ENCODE data around the gene ACKR1. TPM values are rescaled to one million over a fixed set of nuclear protein-coding genes. Genes with fewer than 3 reads are reported as not detected.

Gene ACKR1
- 8.1 TPM for total RNA-seq
- long read RNA-seq, transcript ACKR1-202 (2 exons, 2,008 nt), result major isoform, 11 of 12 reads
- long read RNA-seq, partial matches to known transcripts, result 0 of 12 reads
- long read RNA-seq, other reads (novel, unspliced or antisense), result 1 of 12 reads

- intact Hi-C loops (cut with DNase I), result no loop called here
- DNase-seq (no peak), ATAC-seq (ENCODE audit: poor library complexity) (no peak)
Observed at GRCh38 chr1:159204161-159205141, at the start of gene ACKR1. TSS of gene ACKR1 (plus strand) at chr1:159204875. CDS start at chr1:159204960, 85 bp downstream.

GRCh38 chr1:159161001-159161718 is 43.5 kb upstream of the ACKR1 start:
- intact Hi-C loops (cut with DNase I), result no loop called here
- peak; percentile 67 for DNase-seq
- ATAC-seq (ENCODE audit: poor library complexity), result peak; percentile 99

DNA sequence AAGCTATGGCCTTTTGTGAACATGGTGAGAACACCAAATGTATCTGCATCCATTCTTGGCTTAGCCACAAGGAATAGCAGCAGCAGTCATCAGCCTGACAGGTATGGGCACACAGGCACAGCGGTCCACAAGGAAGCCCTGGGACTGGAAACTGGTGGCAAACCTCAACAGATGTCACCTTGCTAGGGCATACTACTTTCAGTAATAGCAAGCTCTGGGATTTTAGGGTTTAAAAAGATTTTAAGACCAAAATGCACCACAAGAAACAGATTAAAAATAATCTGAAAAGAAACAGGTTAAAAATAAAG is 43.0 kb upstream of the ACKR1 start:
- ATAC-seq (ENCODE audit: poor library complexity) (no peak), DNase-seq (no peak)
- intact Hi-C loops (cut with DNase I), result loop anchor here (2.0 kb wide), 1 partner anchor 51 kb away; no protein-coding TSS in a partner anchor

DNA sequence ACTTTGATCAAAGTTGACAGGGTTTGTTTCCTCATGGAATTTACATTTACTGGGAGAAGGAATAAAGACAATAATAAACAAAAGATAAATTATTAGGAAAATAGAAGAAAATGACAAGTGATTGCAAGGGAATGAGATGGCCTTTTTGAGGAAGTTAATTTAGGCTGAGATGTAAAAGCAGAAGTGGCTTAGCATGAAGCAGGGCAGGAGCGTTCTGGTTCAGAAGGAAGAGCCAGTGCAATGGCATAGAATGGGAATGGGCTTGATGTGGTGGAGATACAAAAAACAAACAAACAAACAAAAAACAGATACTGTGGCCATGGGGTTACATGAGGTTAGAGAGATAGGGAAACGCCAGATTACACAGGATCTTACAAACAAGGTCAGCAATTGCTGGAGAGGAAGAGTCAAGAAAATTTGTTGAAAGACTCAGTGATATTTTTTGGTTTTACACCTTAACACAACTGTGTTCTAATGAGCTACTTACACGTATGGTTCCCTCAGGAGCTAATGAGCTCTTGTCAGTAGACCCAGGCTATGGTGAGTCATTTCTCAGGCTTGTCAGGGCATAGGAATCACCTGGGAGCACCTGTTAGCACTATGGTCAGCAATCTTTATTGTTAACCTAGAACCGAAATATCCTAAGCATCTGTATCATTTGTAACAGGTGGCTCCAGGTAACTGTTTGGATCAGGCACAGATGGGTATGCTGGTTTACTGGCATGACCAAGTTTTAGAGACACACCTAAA is 42.0 kb upstream of the ACKR1 start:
- no peak for DNase-seq
- ATAC-seq (ENCODE audit: poor library complexity), result no peak
- intact Hi-C loops (cut with DNase I), result loop anchor here (2.0 kb wide), 1 partner anchor 50 kb away; no protein-coding TSS in a partner anchor

DNA sequence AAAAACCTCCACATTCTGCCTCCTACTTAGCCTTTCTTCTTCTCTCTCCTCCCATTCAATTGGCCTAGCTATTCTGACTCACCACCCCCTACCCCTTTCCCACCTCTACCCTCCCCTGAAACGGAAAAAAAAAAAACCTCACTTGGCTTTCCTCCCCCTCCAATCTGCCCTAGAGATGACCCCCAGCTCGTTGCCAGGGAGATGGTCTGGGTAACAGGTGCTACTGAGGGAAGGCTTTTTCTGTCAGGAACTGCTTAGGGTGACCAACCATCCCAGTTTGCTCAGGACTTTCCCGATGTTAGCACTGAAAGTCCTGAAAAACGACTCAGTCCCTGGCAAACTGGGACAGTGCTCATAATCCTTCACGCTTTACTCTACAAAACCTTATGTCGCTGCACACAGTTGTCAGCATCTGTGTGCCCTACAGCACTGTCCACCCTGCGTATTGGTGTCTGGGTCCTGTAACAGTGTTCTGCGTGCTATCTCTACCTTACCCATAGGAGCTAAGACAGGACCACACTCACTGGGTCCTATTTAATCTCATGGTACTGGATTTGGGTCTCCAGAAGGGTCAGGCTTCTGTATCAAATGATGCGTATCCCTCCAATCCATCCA is 41.0 kb upstream of the ACKR1 start:
- intact Hi-C loops (cut with DNase I), result loop anchor here (2.0 kb wide), 1 partner anchor 49 kb away; no protein-coding TSS in a partner anchor
- no peak for ATAC-seq (ENCODE audit: poor library complexity)
- no peak for DNase-seq

DNA sequence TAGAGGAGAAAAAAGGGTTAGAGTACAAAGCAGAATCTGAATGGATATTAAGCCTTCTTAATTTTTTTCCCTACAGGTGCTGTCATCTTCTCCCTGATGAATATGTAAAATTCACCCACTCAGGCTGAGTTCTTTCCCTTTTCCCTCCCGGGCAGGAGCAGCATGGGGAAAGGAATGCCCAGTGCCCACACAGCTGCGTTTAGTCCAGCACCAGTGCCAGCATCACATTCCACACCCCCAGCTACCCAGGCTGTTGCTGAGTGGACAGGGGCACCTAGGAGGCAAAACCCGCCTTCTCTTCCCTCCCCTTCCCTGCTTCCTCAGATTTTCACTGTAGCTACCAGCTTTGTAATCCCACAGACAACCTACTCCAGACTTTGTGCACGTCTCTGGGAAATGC is 36.6 kb upstream of the ACKR1 start:
- DNase-seq, result no peak
- no peak for ATAC-seq (ENCODE audit: poor library complexity)
- intact Hi-C loops (cut with DNase I), result no loop called here

GRCh38 chr1:159170639-159171038 is 34.0 kb upstream of the ACKR1 start:
- ATAC-seq (ENCODE audit: poor library complexity) (no peak), DNase-seq (no peak)
- intact Hi-C loops (cut with DNase I), result no loop called here

DNA sequence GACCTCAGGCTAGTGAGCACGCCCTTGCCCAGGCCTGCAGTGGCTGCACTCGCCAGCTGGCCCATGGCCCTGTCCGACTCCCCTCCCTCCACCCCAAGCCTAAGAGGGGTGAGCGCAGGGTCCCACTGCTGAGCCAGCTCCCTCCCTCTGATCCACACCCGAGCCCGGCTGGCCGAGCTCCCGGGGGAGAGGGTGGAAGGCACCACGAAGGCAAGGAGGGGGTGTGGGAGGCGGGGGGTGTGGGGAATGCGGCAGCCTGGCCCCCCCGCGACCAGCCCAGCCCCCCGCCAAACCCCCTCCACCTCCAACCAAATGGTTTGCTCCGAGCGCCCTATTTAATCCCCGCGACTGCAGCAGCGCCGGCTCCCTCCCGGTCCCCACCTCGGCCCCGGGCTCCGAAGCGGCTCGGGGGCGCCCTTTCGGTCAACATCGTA is 33.4 kb upstream of the ACKR1 start, which contains the start of gene CADM3:
Gene CADM3, plus strand, starts transcription at position 362 of the 434 bp plus-strand sequence. CDS start 151 bp downstream, outside the sequence.
- peak; percentile 53 for DNase-seq
- intact Hi-C loops (cut with DNase I), result no loop called here
- peak; percentile 57 for ATAC-seq (ENCODE audit: poor library complexity)

DNA sequence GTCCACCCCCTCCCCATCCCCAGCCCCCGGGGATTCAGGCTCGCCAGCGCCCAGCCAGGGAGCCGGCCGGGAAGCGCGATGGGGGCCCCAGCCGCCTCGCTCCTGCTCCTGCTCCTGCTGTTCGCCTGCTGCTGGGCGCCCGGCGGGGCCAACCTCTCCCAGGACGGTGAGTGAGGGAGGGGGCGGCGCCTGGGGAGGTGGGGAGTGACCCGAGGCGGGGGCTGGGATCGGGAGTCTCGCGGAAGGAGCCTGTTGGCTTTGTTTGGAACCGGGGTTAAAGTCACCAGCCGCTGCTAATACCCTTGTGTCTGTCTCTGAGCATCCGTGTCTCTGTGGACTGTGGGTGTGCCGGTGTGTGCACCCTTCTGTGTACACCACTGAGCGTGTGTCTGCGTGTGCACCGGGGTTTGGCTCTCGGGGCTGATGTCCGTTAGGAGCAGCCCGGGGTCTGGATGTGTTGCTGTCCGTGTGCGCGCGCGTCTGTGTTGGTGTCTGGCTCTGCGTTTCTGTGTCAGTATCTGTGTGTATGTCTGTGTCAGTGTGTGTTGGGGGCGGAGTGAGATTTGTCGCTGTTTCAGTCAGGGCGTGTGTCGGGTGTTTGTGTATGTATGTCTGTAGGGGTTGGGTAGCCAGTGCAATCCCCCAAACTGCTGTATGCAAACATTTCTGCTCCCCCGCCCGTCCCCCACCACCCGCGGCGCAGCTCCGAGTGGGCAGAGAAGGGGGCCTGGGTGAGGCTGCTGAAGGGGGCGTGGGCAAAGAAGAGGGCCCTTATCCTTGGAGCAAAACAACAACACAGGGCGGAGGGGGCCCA is 32.8 kb upstream of the ACKR1 start:
- intact Hi-C loops (cut with DNase I), result no loop called here
- peak; percentile 43 for DNase-seq
- ATAC-seq (ENCODE audit: poor library complexity), result peak; percentile 18

DNA sequence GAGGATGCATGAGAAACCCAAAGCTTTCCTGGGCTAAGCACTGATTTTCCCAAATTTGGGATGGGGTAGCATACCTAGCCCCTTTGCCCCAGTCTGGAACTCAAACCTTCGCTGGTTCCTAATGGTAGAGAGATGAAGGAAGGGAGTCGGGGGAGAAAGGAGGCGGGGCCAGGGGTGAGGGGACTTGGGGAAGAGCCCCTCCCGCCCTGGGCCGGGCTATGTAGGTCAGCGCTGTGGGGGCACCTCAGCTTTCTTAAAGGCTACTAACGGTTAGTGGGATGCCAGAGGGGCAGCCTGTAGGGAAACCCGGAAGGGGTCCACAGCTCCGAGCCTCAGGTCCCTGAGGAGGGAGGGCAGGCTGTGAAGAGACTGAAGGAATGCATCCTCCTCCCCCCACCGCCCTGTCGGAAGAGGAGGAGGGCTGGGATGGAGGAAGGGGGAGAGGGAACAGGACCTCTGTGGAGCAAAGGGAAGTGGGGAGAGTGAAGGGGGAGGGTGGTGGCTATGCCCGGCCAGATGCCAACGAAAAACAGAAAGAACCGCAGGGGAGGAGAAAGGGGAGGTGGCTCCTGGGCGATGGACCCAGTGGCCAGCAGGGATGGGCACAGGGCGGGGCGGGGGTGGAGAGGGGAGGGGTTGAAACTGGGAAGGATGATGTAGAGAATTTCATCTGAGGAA is 31.9 kb upstream of the ACKR1 start:
- ATAC-seq (ENCODE audit: poor library complexity) (peak; percentile 58), DNase-seq (peak; percentile 61)
- intact Hi-C loops (cut with DNase I), result no loop called here

DNA sequence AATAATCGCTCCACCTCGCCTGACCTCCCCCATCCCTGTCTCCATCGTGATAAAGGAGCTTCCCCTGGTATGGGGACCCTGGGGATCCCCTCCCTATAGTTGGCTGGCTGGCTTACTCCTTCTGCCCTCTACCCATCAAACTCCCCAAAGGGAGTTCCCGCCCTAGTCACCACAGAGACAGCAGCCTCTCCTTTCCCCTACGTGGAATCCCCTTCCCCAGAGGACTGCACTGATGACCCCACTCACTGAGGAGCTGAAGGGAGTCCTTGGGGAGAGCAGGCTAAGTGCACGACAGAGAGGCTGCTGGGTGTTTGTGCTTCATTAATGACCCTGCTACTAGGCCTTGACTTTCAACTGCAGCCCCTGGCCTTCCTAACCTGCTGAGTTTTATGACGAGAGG is 31.4 kb upstream of the ACKR1 start:
- intact Hi-C loops (cut with DNase I), result no loop called here
- ATAC-seq (ENCODE audit: poor library complexity), result no peak
- no peak for DNase-seq

DNA sequence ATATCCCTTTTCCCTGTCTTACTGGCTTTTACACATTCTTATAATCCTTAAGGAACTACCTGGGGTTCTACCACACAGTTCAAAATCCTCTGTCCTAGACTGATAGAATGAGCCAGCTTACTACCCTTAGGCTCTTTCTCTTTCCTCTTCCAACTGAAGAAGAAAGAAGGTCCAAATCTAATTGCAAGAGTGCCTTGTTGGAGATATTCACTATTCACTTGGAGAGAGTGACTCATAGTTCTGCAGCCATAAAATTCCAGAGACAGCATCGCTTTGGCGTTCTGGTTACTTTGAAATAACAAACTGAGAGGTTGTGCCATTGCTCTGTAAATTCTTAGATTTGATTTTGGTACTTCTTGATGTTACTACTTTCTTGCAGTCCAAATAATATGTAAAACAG is 29.1 kb upstream of the ACKR1 start:
- intact Hi-C loops (cut with DNase I), result no loop called here
- ATAC-seq (ENCODE audit: poor library complexity) (no peak), DNase-seq (no peak)

DNA sequence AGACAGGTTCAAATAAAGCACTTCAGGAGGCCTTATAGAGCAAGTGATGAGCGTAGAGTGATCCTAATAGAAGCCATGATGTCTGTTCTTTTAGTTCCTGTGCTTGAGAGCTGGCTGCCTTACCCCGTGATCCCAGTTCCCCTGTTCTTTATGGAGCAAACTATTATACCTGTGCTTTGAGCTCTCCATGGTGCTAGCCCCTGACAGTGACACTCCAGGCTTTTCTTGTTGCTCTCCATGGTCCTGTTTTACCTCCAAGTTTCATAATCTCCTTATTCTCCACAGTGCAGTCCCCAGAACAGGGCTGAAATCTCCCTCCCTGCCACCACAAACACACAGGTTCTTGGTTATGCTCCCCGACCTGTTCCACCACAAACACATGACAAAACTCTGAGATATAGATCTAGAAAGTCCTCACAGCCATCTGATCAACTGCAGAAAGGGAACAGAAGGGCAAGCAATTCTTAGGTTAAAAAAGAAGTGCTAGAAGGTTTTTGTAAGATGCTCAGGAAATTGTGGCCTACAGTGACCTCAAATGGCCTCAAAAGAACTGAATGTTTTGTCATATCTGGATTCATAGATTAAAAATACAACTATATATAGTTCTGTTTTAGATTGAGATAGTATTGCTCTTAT is 27.3 kb upstream of the ACKR1 start:
- ATAC-seq (ENCODE audit: poor library complexity), result peak; percentile 52
- intact Hi-C loops (cut with DNase I), result no loop called here
- DNase-seq, result no peak

GRCh38 chr1:159179906-159180305 is 24.8 kb upstream of the ACKR1 start:
- ATAC-seq (ENCODE audit: poor library complexity) (no peak), DNase-seq (no peak)

GRCh38 chr1:159180516-159180915 is 24.2 kb upstream of the ACKR1 start:
- intact Hi-C loops (cut with DNase I), result no loop called here
- ATAC-seq (ENCODE audit: poor library complexity) (no peak), DNase-seq (no peak)

More at GRCh38 chr1:159179906-159180305, 24.8 kb upstream of the ACKR1 start:
- intact Hi-C loops (cut with DNase I), result no loop called here

DNA sequence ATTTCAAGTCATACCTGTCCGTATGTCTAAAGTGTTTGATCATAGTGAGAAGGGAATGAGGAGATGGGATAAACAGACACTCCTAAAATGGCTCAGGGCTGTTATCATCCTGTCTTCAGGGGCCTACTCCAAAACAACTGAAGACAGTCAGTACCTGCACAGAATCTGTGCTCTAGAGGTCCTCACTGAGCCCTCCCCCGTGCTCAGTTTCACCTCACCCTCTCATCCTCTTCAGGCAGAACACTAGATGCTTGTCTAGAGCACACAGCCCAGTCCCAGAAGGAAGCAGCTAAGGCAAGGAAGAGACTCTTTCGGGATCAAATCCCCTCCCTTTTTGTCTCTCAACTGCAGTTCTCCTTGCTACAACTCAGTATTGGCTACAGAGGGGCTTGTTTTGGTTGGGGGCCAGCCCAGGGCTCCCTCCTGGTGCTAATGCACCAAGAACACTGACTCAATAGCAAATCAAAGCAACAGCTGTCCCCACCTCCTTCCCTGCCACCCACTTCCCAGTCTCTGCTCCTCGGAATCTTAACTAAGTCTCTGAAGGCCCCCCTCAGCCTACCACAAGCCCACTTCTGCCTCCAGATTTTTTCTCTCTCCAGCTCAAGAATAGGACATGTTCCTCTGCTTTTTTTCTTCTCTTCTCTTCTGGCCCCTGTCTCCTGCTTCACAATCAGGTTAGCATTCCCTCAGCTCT is 23.2 kb upstream of the ACKR1 start:
- intact Hi-C loops (cut with DNase I), result no loop called here
- ATAC-seq (ENCODE audit: poor library complexity) (no peak), DNase-seq (no peak)
